K562 (cell line): Measurements from ENCODE around the gene HLCS.

ENCODE experiments used
- CREB1 ChIP-seq, 2 experiments: sonication (generic) in 1 of 2; formaldehyde crosslinking in 1 of 2; IDR thresholded peaks; 2 replicates each; pipeline versions ENCODE4 v1.6.1 to v1.8.0; 2012 to 2022; ENCODE audit warnings: inconsistent platforms in 1 of 2, mild to moderate bottlenecking in 1 of 2, missing genetic modification reagents in 1 of 2, moderate library complexity in 1 of 2
- ELK1 ChIP-seq: sonication (generic); formaldehyde crosslinking; IDR thresholded peaks from 2 replicates; pipeline ENCODE4 v1.8.1; 2022; ENCODE audit warnings: missing genetic modification reagents
- GABPB1 ChIP-seq: sonication (generic); formaldehyde crosslinking; IDR thresholded peaks from 2 replicates; pipeline ENCODE4 v1.8.0; 2022; ENCODE audit warnings: mild to moderate bottlenecking, missing genetic modification reagents
- NFE2 ChIP-seq: IDR thresholded peaks from 2 replicates; pipeline ENCODE4 v1.6.1; 2014; ENCODE audit warnings: antibody characterized with exemption, low read depth
- POLR2A ChIP-seq: fragments of 450-650 bp; conservative IDR thresholded peaks from 2 replicates; pipeline ENCODE4 v1.6.1; 2016
- SMAD2 ChIP-seq: fragments of 150-350 bp; IDR thresholded peaks from 2 replicates; pipeline ENCODE4 v1.6.1; 2014; ENCODE audit warnings: low read depth, mild to moderate bottlenecking, low read length
- TBP ChIP-seq: optimal IDR thresholded peaks from 2 replicates; pipeline ENCODE3; 2011; ENCODE audit warnings: low read depth, low read length, improper control_type of control experiment
- ZFP1 ChIP-seq: fragments of 450-650 bp; formaldehyde crosslinking; IDR thresholded peaks from 2 replicates; pipeline ENCODE4 v1.4.0; 2020; ENCODE audit warnings: mild to moderate bottlenecking, mixed read lengths
- ZNF316 ChIP-seq: fragments of 450-650 bp; IDR thresholded peaks from 2 replicates; pipeline ENCODE4 v1.6.1; 2016
- ZSCAN29 ChIP-seq: fragments of 450-650 bp; IDR thresholded peaks from 2 replicates; pipeline ENCODE4 v1.6.1; 2017
- TF ChIP-seq, protein P1 (sequence below), 3 experiments: IDR thresholded peaks in 2 of 3; conservative IDR thresholded peaks in 1 of 3; 2 replicates each; pipeline ENCODE4 v1.5.1; 2011 to 2012; ENCODE audit warnings: low read length in 3 of 3, mild to moderate bottlenecking in 3 of 3, control low read depth in 2 of 3, improper control_type of control experiment in 1 of 3, inconsistent platforms in 1 of 3, low read depth in 1 of 3, mixed read lengths in 1 of 3, moderate library complexity in 1 of 3; ENCODE audit not compliant: insufficient read depth in 2 of 3
- TF ChIP-seq, protein P2 (sequence below): sonication (generic); formaldehyde crosslinking; IDR thresholded peaks from 2 replicates; pipeline ENCODE4 v1.8.0; 2022; ENCODE audit warnings: mild to moderate bottlenecking, missing genetic modification reagents

- TF ChIP-seq TBP (no peak), ELK1 (CRISPR knock-in tag) (no peak), ZSCAN29 (no peak), CREB1 (IDR thresholded peaks at IDR 0.05) (no peak), CREB1 (CRISPR knock-in tag; IDR thresholded peaks at IDR 0.05) (no peak), ZFP1 (CRISPR knock-in tag) (no peak), ZNF316 (no peak), POLR2A (no peak), NFE2 (no peak), SMAD2 (no peak), GABPB1 (CRISPR knock-in tag) (no peak)
- TF ChIP-seq, protein P1, sequence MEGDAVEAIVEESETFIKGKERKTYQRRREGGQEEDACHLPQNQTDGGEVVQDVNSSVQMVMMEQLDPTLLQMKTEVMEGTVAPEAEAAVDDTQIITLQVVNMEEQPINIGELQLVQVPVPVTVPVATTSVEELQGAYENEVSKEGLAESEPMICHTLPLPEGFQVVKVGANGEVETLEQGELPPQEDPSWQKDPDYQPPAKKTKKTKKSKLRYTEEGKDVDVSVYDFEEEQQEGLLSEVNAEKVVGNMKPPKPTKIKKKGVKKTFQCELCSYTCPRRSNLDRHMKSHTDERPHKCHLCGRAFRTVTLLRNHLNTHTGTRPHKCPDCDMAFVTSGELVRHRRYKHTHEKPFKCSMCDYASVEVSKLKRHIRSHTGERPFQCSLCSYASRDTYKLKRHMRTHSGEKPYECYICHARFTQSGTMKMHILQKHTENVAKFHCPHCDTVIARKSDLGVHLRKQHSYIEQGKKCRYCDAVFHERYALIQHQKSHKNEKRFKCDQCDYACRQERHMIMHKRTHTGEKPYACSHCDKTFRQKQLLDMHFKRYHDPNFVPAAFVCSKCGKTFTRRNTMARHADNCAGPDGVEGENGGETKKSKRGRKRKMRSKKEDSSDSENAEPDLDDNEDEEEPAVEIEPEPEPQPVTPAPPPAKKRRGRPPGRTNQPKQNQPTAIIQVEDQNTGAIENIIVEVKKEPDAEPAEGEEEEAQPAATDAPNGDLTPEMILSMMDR (IDR thresholded peaks at IDR 0.05 in 2 of 3, conservative IDR thresholded peaks at IDR 0.05 in 1 of 3; ENCODE audit: insufficient read depth in 2 of 3, low read depth in 1 of 3, low read length in 3 of 3), result no peak
- TF ChIP-seq, protein P2, sequence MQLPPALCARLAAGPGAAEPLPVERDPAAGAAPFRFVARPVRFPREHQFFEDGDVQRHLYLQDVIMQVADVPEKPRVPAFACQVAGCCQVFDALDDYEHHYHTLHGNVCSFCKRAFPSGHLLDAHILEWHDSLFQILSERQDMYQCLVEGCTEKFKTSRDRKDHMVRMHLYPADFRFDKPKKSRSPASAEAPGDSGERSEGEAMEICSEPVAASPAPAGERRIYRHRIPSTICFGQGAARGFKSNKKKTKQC, result no peak
Measured at GRCh38 chr21:36949171-36950141, 17.0 kb downstream of the HLCS start.
